PFSK-1 (cell line): ENCODE results near the gene FREM3.

Experiments
- FOXP2 ChIP-seq: optimal IDR thresholded peaks from 2 replicates; pipeline ENCODE3; 2011; ENCODE audit warnings: borderline replicate concordance, control low read depth, inconsistent platforms; ENCODE audit not compliant: insufficient read depth; ENCODE audit errors: extremely low read length, extremely low read depth
- POLR2AphosphoS5 ChIP-seq: IDR thresholded peaks from 2 replicates; pipeline ENCODE4 v1.6.1; 2012; ENCODE audit warnings: low read depth, mild to moderate bottlenecking, control low read depth, low read length, moderate library complexity
- SIN3A ChIP-seq: IDR thresholded peaks from 2 replicates; pipeline ENCODE4 v1.6.1; 2012; ENCODE audit warnings: mild to moderate bottlenecking, low read length, moderate library complexity, borderline replicate concordance; ENCODE audit not compliant: insufficient read depth
- TAF1 ChIP-seq: IDR thresholded peaks from 2 replicates; pipeline ENCODE4 v1.6.1; 2012; ENCODE audit warnings: low read length, control low read depth, borderline replicate concordance; ENCODE audit not compliant: insufficient read depth
- TF ChIP-seq, protein P1 (sequence below), 2 experiments: IDR thresholded peaks; 2 replicates each; pipeline versions ENCODE4 v1.6.1 to v1.8.0; 2011 to 2012; ENCODE audit warnings: low read depth in 2 of 2, low read length in 2 of 2, control low read depth in 1 of 2, inconsistent platforms in 1 of 2, mild to moderate bottlenecking in 1 of 2, moderate library complexity in 1 of 2; ENCODE audit not compliant: insufficient read depth in 1 of 2

FREM3 gene

DNA sequence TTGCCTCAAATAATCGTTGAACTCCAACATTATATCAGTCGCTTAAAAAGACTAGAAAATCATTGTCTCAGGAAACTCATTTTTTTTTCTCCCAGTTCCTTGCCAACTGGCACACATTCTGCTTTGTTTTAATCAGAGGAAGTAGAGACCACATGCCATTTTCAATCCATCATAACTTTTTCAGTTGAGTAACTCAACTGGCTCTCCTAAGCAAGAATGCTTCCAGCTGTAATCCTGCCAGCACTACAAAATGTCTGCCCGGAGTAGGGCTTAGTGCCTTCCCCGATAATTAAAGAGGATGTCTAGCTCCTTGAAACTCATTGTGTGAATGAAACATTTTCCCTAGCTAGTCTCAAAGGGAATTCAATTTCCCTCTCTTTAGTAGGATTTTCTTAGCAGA lies 33.0 kb downstream of the FREM3 start:
- TF ChIP-seq, protein P1, sequence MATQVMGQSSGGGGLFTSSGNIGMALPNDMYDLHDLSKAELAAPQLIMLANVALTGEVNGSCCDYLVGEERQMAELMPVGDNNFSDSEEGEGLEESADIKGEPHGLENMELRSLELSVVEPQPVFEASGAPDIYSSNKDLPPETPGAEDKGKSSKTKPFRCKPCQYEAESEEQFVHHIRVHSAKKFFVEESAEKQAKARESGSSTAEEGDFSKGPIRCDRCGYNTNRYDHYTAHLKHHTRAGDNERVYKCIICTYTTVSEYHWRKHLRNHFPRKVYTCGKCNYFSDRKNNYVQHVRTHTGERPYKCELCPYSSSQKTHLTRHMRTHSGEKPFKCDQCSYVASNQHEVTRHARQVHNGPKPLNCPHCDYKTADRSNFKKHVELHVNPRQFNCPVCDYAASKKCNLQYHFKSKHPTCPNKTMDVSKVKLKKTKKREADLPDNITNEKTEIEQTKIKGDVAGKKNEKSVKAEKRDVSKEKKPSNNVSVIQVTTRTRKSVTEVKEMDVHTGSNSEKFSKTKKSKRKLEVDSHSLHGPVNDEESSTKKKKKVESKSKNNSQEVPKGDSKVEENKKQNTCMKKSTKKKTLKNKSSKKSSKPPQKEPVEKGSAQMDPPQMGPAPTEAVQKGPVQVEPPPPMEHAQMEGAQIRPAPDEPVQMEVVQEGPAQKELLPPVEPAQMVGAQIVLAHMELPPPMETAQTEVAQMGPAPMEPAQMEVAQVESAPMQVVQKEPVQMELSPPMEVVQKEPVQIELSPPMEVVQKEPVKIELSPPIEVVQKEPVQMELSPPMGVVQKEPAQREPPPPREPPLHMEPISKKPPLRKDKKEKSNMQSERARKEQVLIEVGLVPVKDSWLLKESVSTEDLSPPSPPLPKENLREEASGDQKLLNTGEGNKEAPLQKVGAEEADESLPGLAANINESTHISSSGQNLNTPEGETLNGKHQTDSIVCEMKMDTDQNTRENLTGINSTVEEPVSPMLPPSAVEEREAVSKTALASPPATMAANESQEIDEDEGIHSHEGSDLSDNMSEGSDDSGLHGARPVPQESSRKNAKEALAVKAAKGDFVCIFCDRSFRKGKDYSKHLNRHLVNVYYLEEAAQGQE (IDR thresholded peaks at IDR 0.05; ENCODE audit: insufficient read depth in 1 of 2, low read depth in 2 of 2, low read length in 2 of 2) = no peak
- TF ChIP-seq SIN3A (no peak), POLR2AphosphoS5 (no peak), FOXP2 (no peak), TAF1 (no peak)

DNA sequence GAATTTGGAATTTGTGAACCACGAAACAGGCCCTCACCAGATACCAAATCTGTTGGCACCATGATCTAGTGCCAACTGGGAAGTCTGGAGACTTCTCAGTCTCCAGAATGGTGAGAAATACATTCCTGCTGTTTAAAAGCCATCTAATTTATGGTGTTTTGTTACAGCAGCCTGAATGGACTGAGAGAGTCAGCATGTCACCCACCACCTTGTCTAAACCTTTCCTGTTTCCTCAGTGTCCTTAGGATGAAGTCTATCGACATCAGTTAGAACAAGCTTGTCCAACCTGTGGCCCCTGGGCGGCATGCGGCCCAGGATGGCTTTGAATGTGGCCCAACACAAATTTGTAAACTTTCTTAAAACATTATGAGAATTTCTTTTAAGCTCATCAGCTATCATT lies 42.1 kb downstream of the FREM3 start:
- TF ChIP-seq FOXP2 (no peak), SIN3A (no peak), TAF1 (no peak), POLR2AphosphoS5 (no peak)
- TF ChIP-seq, protein P1 (IDR thresholded peaks at IDR 0.05; ENCODE audit: insufficient read depth in 1 of 2, low read depth in 2 of 2, low read length in 2 of 2) = no peak

DNA sequence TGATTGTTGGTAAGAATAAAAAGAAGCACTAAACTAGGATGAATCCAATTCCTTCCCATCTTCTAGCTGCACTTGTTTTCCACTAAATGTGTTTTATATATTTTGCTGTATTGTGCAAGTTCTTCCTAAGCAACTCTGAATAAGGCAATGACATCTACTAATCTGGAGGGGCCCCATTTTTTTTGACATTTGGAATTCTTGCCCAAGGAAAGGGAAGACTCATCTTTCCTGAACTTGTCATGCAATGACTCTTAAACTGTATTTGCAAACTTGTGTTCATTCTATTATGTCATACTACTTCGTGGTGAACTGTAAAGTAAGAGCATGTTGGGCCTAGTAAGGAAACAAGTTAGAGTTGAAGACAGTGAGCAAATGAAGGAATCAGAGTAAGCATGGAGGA lies 45.9 kb downstream of the FREM3 start:
- TF ChIP-seq, protein P1 (IDR thresholded peaks at IDR 0.05; ENCODE audit: insufficient read depth in 1 of 2, low read depth in 2 of 2, low read length in 2 of 2) = no peak
- TF ChIP-seq SIN3A (no peak), POLR2AphosphoS5 (no peak), TAF1 (no peak), FOXP2 (no peak)

DNA sequence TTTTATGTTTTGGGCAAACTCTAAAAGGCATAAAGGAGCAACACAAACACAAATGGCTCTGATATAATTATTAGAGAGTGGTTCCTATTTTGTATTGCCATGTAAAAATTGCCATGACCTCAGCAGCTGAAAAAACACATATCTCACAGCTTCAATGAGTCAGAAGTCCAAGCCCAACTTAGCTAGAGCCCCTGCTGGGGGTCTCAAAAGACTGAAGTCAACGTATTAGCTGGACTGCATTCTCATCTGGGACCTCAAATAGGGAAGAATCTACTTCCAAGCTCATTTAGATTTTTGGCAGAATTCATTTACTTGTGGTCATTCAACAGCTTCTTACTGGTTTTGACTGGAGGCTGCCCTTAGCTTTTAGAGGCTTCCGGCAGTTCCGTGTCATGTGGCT lies 47.4 kb downstream of the FREM3 start:
- TF ChIP-seq SIN3A = no peak
- no peak for TF ChIP-seq FOXP2
- TF ChIP-seq, protein P1 (IDR thresholded peaks at IDR 0.05; ENCODE audit: insufficient read depth in 1 of 2, low read depth in 2 of 2, low read length in 2 of 2) = no peak

DNA sequence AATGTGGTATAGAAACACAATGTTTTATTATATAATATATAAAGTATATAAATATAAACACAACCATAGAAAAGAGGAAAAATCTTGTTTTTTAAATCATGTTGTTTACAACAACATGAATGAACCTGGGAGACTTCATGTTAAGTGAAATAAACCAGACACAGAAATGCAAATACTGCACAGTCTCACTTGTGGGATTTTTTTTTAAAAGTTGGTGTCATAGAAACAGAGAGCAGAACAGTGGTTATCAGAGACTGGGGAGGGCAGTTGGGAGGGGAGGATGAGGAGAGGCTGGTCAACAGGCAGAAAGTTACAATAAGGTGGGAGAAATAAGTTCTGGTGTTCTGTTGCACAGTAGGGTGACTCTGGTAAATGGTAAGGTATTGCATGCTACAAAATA lies 57.1 kb downstream of the FREM3 start:
- TF ChIP-seq POLR2AphosphoS5 = no peak
- TF ChIP-seq FOXP2 = no peak
- TF ChIP-seq, protein P1 (IDR thresholded peaks at IDR 0.05; ENCODE audit: insufficient read depth in 1 of 2, low read depth in 2 of 2, low read length in 2 of 2) = no peak
- TF ChIP-seq TAF1 = no peak
- TF ChIP-seq SIN3A = no peak
